Naive B cell (primary cell): ENCODE results near the gene NSUN2. TPM values are rescaled to one million over a fixed set of nuclear protein-coding genes. Genes with fewer than 3 reads are reported as not detected.

Experiments used
- ATAC-seq, 2 donors: fragments of 150-1000 bp; cut with Tn5 transposase; 2 replicates each; pipeline ENCODE4 v1.10.0; 2021; ENCODE audit warnings: low read depth in 2 of 2, mild to moderate bottlenecking in 2 of 2, moderate library complexity in 2 of 2
- DNase-seq: peaks from one replicate; pipeline ENCODE4 v3.0.0; 2022
- H3K27ac Mint-ChIP-seq, 6 donors: one replicate each; pipeline ENCODE4 v1.8.0; 2020 to 2022; ENCODE audit warnings: mild to moderate bottlenecking in 6 of 6, mixed read lengths in 6 of 6, moderate library complexity in 5 of 6, inconsistent platforms in 2 of 6
- H3K27me3 Mint-ChIP-seq, 3 donors: one replicate each; pipeline ENCODE4 v1.8.0; 2021 to 2022; ENCODE audit warnings: mixed read lengths in 3 of 3, mild to moderate bottlenecking in 1 of 3
- H3K36me3 Mint-ChIP-seq, 2 donors: one replicate each; pipeline ENCODE4 v1.8.0; 2020 to 2022; ENCODE audit warnings: mixed read lengths in 2 of 2, inconsistent platforms in 1 of 2, mild to moderate bottlenecking in 1 of 2
- H3K4me1 Mint-ChIP-seq, 3 donors: one replicate each; pipeline ENCODE4 v1.8.0; 2020 to 2022; ENCODE audit warnings: mixed read lengths in 3 of 3, inconsistent platforms in 1 of 3, mild to moderate bottlenecking in 1 of 3, moderate library complexity in 1 of 3
- H3K4me3 Mint-ChIP-seq, 8 donors: one replicate each; pipeline ENCODE4 v1.8.0; 2020 to 2022; ENCODE audit warnings: mild to moderate bottlenecking in 8 of 8, mixed read lengths in 8 of 8, moderate library complexity in 8 of 8, inconsistent platforms in 2 of 8
- H3K9me3 Mint-ChIP-seq, 7 donors: one replicate each; pipeline ENCODE4 v1.8.0; 2020 to 2022; ENCODE audit warnings: mixed read lengths in 7 of 7, mild to moderate bottlenecking in 5 of 7, inconsistent platforms in 2 of 7, moderate library complexity in 1 of 7
- polyA plus RNA-seq, 6 donors: library from polyadenylated mRNA; unstranded; fragments of 300-500 nt; fragmentation: Illumina TruSeq; gene quantifications; one replicate each; pipeline ENCODE4 v1.2.3, GENCODE V29; 2021; ENCODE audit warnings: low read depth in 6 of 6

Gene NSUN2
- polyA plus RNA-seq, 6 donors from 2014 or later: 35.2 to 56.0 (median 46.0) TPM

- Mint-ChIP-seq H3K9me3 (peaks cover 0 to 4% (median 0%) of the 10 kb centered on the region in 7 donors), H3K27me3 (peaks cover 0 to 5% (median 0%) of the 10 kb centered on the region in 3 donors), H3K4me1 (peaks cover 0 to 4% (median 0%) of the 10 kb centered on the region in 3 donors), H3K4me3 (no peak overlapping the region), H3K36me3 (peaks cover 38 to 50% of the 10 kb centered on the region in 2 donors), H3K27ac (no peak overlapping the region)
- ATAC-seq (no peak), DNase-seq (no peak)
Measured at GRCh38 chr5:6596388-6596787, 36.5 kb downstream of the NSUN2 start.

GRCh38 chr5:6595405-6595804, 37.4 kb downstream of the NSUN2 start:
- peaks cover 28 to 40% of the 10 kb centered on the region in 2 donors for H3K36me3 Mint-ChIP-seq
- no peak overlapping the region for H3K4me3 Mint-ChIP-seq
- peaks cover 0 to 6% (median 0%) of the 10 kb centered on the region in 3 donors for H3K27me3 Mint-ChIP-seq
- peaks cover 0 to 4% (median 0%) of the 10 kb centered on the region in 7 donors for H3K9me3 Mint-ChIP-seq
- H3K27ac Mint-ChIP-seq: no peak overlapping the region
- ATAC-seq: no peak
- H3K4me1 Mint-ChIP-seq: peaks cover 0 to 4% (median 0%) of the 10 kb centered on the region in 3 donors
- DNase-seq: no peak

- Mint-ChIP-seq H3K9me3 (peaks cover 0 to 4% (median 0%) of the 10 kb centered on the region in 7 donors), H3K4me1 (peaks cover 0 to 4% (median 0%) of the 10 kb centered on the region in 3 donors), H3K36me3 (peaks cover 22 to 36% of the 10 kb centered on the region in 2 donors), H3K27ac (no peak overlapping the region), H3K27me3 (peaks cover 0 to 12% (median 0%) of the 10 kb centered on the region in 3 donors), H3K4me3 (no peak overlapping the region)
- ATAC-seq (no peak), DNase-seq (no peak)
Measured at GRCh38 chr5:6594066-6594465, 38.8 kb downstream of the NSUN2 start.

- Mint-ChIP-seq H3K9me3 (peaks cover 0 to 4% (median 0%) of the 10 kb centered on the region in 7 donors), H3K4me1 (peaks cover 0 to 4% (median 0%) of the 10 kb centered on the region in 3 donors), H3K36me3 (peaks cover 16 to 31% of the 10 kb centered on the region in 2 donors), H3K4me3 (no peak overlapping the region), H3K27ac (peak overlapping the region in 1 of 6 donors; percentile 67), H3K27me3 (peaks cover 0 to 12% (median 0%) of the 10 kb centered on the region in 3 donors)
- no peak for ATAC-seq
- DNase-seq: no peak
Measured at GRCh38 chr5:6593148-6594016, 39.5 kb downstream of the NSUN2 start.

GRCh38 chr5:6592601-6593000, 40.2 kb downstream of the NSUN2 start:
- ATAC-seq (no peak), DNase-seq (no peak)
- peaks cover 0 to 4% (median 0%) of the 10 kb centered on the region in 3 donors for H3K4me1 Mint-ChIP-seq
- H3K27me3 Mint-ChIP-seq: peaks cover 0 to 12% (median 0%) of the 10 kb centered on the region in 3 donors
- peaks cover 0 to 4% (median 0%) of the 10 kb centered on the region in 7 donors for H3K9me3 Mint-ChIP-seq
- peaks cover 9 to 23% of the 10 kb centered on the region in 2 donors for H3K36me3 Mint-ChIP-seq
- H3K27ac Mint-ChIP-seq: no peak overlapping the region
- no peak overlapping the region for H3K4me3 Mint-ChIP-seq

GRCh38 chr5:6591671-6592288, 41.1 kb downstream of the NSUN2 start:
- peaks cover under 1 to 15% of the 10 kb centered on the region in 2 donors for H3K36me3 Mint-ChIP-seq

GRCh38 chr5:6590581-6590980, 42.3 kb downstream of the NSUN2 start:
- H3K4me1 Mint-ChIP-seq: peaks cover 0 to 4% (median 0%) of the 10 kb centered on the region in 3 donors
- peaks cover 0 to 4% of the 10 kb centered on the region in 2 donors for H3K36me3 Mint-ChIP-seq
- no peak overlapping the region for H3K27ac Mint-ChIP-seq
- H3K27me3 Mint-ChIP-seq: peaks cover 6 to 25% (median 12%) of the 10 kb centered on the region in 3 donors
- ATAC-seq (no peak), DNase-seq (no peak)
- peaks cover 0 to 10% (median 0%) of the 10 kb centered on the region in 7 donors for H3K9me3 Mint-ChIP-seq
- H3K4me3 Mint-ChIP-seq: no peak overlapping the region

More at GRCh38 chr5:6591671-6592288, 41.1 kb downstream of the NSUN2 start:
- peak overlapping the region in 1 of 6 donors; percentile 1 for H3K27ac Mint-ChIP-seq
- DNase-seq (no peak), ATAC-seq (no peak)
- peaks cover 0 to 10% (median 0%) of the 10 kb centered on the region in 7 donors for H3K9me3 Mint-ChIP-seq
- peaks cover 0 to 4% (median 0%) of the 10 kb centered on the region in 3 donors for H3K4me1 Mint-ChIP-seq
- H3K27me3 Mint-ChIP-seq: peaks cover under 1 to 13% (median 5%) of the 10 kb centered on the region in 3 donors
- no peak overlapping the region for H3K4me3 Mint-ChIP-seq

- Mint-ChIP-seq H3K4me1 (peaks cover 0 to 4% (median 2%) of the 10 kb centered on the region in 3 donors), H3K4me3 (peak overlapping the region in 1 of 8 donors; percentile 59), H3K9me3 (peaks cover 0 to 10% (median 0%) of the 10 kb centered on the region in 7 donors), H3K27me3 (peaks cover 26 to 56% (median 36%) of the 10 kb centered on the region in 3 donors), H3K36me3 (peaks cover 0 to 4% of the 10 kb centered on the region in 2 donors), H3K27ac (no peak overlapping the region)
- no peak for ATAC-seq
- DNase-seq: no peak
Measured at GRCh38 chr5:6587171-6587570, 45.7 kb downstream of the NSUN2 start.

- peaks cover 26 to 58% (median 41%) of the 10 kb centered on the region in 3 donors for H3K27me3 Mint-ChIP-seq
- H3K9me3 Mint-ChIP-seq: peaks cover 0 to 7% (median 0%) of the 10 kb centered on the region in 7 donors
- peaks cover 0 to under 1% of the 10 kb centered on the region in 2 donors for H3K36me3 Mint-ChIP-seq
- no peak for ATAC-seq
- no peak overlapping the region for H3K4me3 Mint-ChIP-seq
- H3K4me1 Mint-ChIP-seq: peaks cover 0 to 2% (median 2%) of the 10 kb centered on the region in 3 donors
- no peak for DNase-seq
- no peak overlapping the region for H3K27ac Mint-ChIP-seq
Measured at GRCh38 chr5:6586647-6587042, 46.2 kb downstream of the NSUN2 start.

- H3K27ac Mint-ChIP-seq: peak overlapping the region in 1 of 6 donors; percentile 29
- H3K4me1 Mint-ChIP-seq: peaks cover 0 to 2% (median 0%) of the 10 kb centered on the region in 3 donors
- DNase-seq (no peak), ATAC-seq (no peak)
- H3K36me3 Mint-ChIP-seq: no peaks in the 10 kb centered on the region
- H3K4me3 Mint-ChIP-seq: no peak overlapping the region
- peaks cover 0 to 6% (median 0%) of the 10 kb centered on the region in 7 donors for H3K9me3 Mint-ChIP-seq
- peaks cover 28 to 61% (median 46%) of the 10 kb centered on the region in 3 donors for H3K27me3 Mint-ChIP-seq
Measured at GRCh38 chr5:6585939-6586646, 46.8 kb downstream of the NSUN2 start.

GRCh38 chr5:6585168-6585567, 47.7 kb downstream of the NSUN2 start:
- peaks cover 0 to 2% (median 0%) of the 10 kb centered on the region in 3 donors for H3K4me1 Mint-ChIP-seq
- no peak overlapping the region for H3K27ac Mint-ChIP-seq
- H3K27me3 Mint-ChIP-seq: peaks cover 34 to 70% (median 56%) of the 10 kb centered on the region in 3 donors
- H3K9me3 Mint-ChIP-seq: peaks cover 0 to 6% (median 0%) of the 10 kb centered on the region in 7 donors
- ATAC-seq (no peak), DNase-seq (no peak)
- H3K36me3 Mint-ChIP-seq: no peaks in the 10 kb centered on the region
- H3K4me3 Mint-ChIP-seq: peak overlapping the region in 1 of 8 donors; percentile 60

- ATAC-seq: no peak
- H3K36me3 Mint-ChIP-seq: no peaks in the 10 kb centered on the region
Measured at GRCh38 chr5:6584727-6585126, 48.1 kb downstream of the NSUN2 start.

More at GRCh38 chr5:6584727-6585126, 48.1 kb downstream of the NSUN2 start:
- no peak for DNase-seq
- peaks cover 34 to 70% (median 60%) of the 10 kb centered on the region in 3 donors for H3K27me3 Mint-ChIP-seq
- H3K9me3 Mint-ChIP-seq: peaks cover 0 to 6% (median 0%) of the 10 kb centered on the region in 7 donors
- H3K27ac Mint-ChIP-seq: no peak overlapping the region
- H3K4me1 Mint-ChIP-seq: peaks cover 0 to 2% (median 0%) of the 10 kb centered on the region in 3 donors
- H3K4me3 Mint-ChIP-seq: peak overlapping the region in 1 of 8 donors; percentile 57
